Lower lobe of right lung (tissue), 2 donors: ENCODE data around the gene LIF. TPM values are rescaled to one million over a fixed set of nuclear protein-coding genes. Genes with fewer than 3 reads are reported as not detected.
A peak's percentile ranks its signal among the peaks of the same experiment; 100 is the strongest.

ENCODE experiments used
- ATAC-seq, 2 donors: fragments of 200-7000 bp; cut with Tn5 transposase; one replicate each; pipeline ENCODE4 v1.9.1; 2020 to 2022; ENCODE audit warnings: mild to moderate bottlenecking in 2 of 2, moderate library complexity in 2 of 2
- DNase-seq: peaks from one replicate; pipeline ENCODE4 v3.0.0-alpha.2; 2020
- H3K27ac ChIP-seq: fragments of 200-600 bp; one replicate; pipeline ENCODE4 v1.8.0; 2022
- H3K27me3 ChIP-seq: fragments of 200-600 bp; one replicate; pipeline ENCODE4 v1.8.0; 2022; ENCODE audit warnings: low read depth
- H3K36me3 ChIP-seq: fragments of 200-600 bp; one replicate; pipeline ENCODE4 v1.8.0; 2022; ENCODE audit warnings: mild to moderate bottlenecking
- H3K4me1 ChIP-seq: fragments of 200-600 bp; one replicate; pipeline ENCODE4 v1.8.0; 2022
- H3K4me3 ChIP-seq: fragments of 200-600 bp; one replicate; pipeline ENCODE4 v1.8.0; 2022; ENCODE audit warnings: mild to moderate bottlenecking
- H3K9me3 ChIP-seq: fragments of 200-600 bp; one replicate; pipeline ENCODE4 v1.8.0; 2022
- CTCF ChIP-seq: fragments of 200-600 bp; IDR thresholded peaks from one replicate; pipeline ENCODE4 v1.8.0; 2022; ENCODE audit warnings: antibody characterized with exemption, mild to moderate bottlenecking
- intact Hi-C: fragments of 100-400 bp; cut with DNase I; formaldehyde crosslinking; loops from one replicate; pipeline ENCODE4 v1.11.0; 2022
- total RNA-seq: library from RNA; stranded (reverse); fragmentation: NEBNext Ultra II Directional; extraction: Animal tissue kit (Norgen Biotek cat#: 25700); gene quantifications from one replicate; pipeline ENCODE4 v1.2.1, GENCODE V29; 2021
- donor health status: DM: no; HTN: yes; CAD: no; lungs with severe emphysema.

Gene LIF
- total RNA-seq, 1 donor from 2014 or later, result 3.1 TPM

GRCh38 chr22:30289980-30290313, 43.4 kb upstream of the LIF start:
- intact Hi-C loops, result loop anchor here (10.0 kb wide), 1 partner anchor 95 kb away; the partner anchor contains the start of gene RNF215
- Histone ChIP-seq H3K9me3 (no peaks in the 10 kb centered on the region), H3K4me3 (peak overlapping the region; percentile 96), H3K27ac (peak overlapping the region; percentile 95), H3K36me3 (peaks cover 53% of the 10 kb centered on the region), H3K4me1 (peaks cover 47% of the 10 kb centered on the region), H3K27me3 (no peaks in the 10 kb centered on the region)
- peak; percentile 0 to 2 for ATAC-seq
- no peak for TF ChIP-seq CTCF
- no peak for DNase-seq

- DNase-seq, result peak; percentile 99
- H3K4me3 ChIP-seq, result peak within 1 kb of the TSS; percentile 96
- H3K27me3 ChIP-seq, result no peaks in the 10 kb centered on the region
- peaks cover 47% of the 10 kb centered on the region for H3K4me1 ChIP-seq
- ATAC-seq, result peak; percentile 91
- no peaks in the 10 kb centered on the region for H3K9me3 ChIP-seq
- peak within 1 kb of the TSS; percentile 95 for H3K27ac ChIP-seq
- intact Hi-C loops, result loop anchor here (10.0 kb wide), 1 partner anchor 95 kb away; the partner anchor contains the start of gene RNF215
- peaks cover 50% of the 10 kb centered on the region for H3K36me3 ChIP-seq
- TF ChIP-seq CTCF, result no peak
Observed at GRCh38 chr22:30289141-30289979, 42.8 kb upstream of the LIF start, which contains the start of gene CASTOR1. Gene CASTOR1 (minus strand): TSS chr22:30289505. CDS start chr22:30289497, 8 bp downstream.

- Histone ChIP-seq H3K36me3 (peaks cover 44% of the 10 kb centered on the region), H3K27me3 (no peaks in the 10 kb centered on the region), H3K27ac (peak overlapping the region; percentile 95), H3K4me1 (peaks cover 47% of the 10 kb centered on the region), H3K4me3 (peak overlapping the region; percentile 96), H3K9me3 (no peaks in the 10 kb centered on the region)
- no peak for ATAC-seq
- TF ChIP-seq CTCF, result no peak
- intact Hi-C loops, result loop anchor here (10.0 kb wide), 1 partner anchor 96 kb away; the partner anchor contains the start of gene RNF215
- DNase-seq, result no peak
Observed at GRCh38 chr22:30288419-30289140, 42.0 kb upstream of the LIF start.

GRCh38 chr22:30287648-30288418, 41.3 kb upstream of the LIF start:
- ATAC-seq (peak; percentile 69 to 75), DNase-seq (peak; percentile 90)
- Histone ChIP-seq H3K9me3 (no peaks in the 10 kb centered on the region), H3K27me3 (no peaks in the 10 kb centered on the region), H3K4me3 (peak overlapping the region; percentile 96), H3K36me3 (peaks cover 40% of the 10 kb centered on the region), H3K27ac (peak overlapping the region; percentile 95), H3K4me1 (peaks cover 47% of the 10 kb centered on the region)
- TF ChIP-seq CTCF, result peak; percentile 79
- intact Hi-C loops, result loop anchor here (10.0 kb wide), 1 partner anchor 97 kb away; the partner anchor contains the start of gene RNF215
